Fibroblast of the conjunctiva (primary cell): ENCODE measurements around the gene CDK17.
"Not testable (repeated sequence)": the region's sequence is repeated elsewhere in the genome, so short reads cannot be mapped to it uniquely, and the experiment has no call there.

ENCODE experiments used
- DNase-seq: peaks from one replicate; pipeline ENCODE4 v3.0.0-alpha.2; 2010; ENCODE audit warnings: low read depth

CDK17 gene

DNA sequence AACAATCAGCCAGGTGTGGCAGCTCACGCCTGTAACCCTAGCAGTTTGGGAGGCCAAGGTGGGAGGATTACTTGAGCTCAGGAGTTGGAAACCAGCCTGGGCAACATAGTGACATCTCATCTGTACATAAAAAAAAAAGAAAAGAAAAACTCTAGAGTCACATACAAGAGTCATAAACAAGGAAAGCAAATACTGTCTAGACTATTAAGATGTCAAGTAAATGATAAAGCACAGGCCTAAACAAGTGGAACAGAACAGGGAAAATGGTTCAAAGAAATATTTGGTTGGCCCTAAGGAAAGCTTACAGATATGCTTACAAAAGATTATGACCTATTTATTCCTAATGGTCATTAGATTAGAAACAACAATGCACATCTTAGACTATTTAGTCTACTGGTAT, 12.3 kb downstream of the CDK17 start:
- no peak for DNase-seq

DNA sequence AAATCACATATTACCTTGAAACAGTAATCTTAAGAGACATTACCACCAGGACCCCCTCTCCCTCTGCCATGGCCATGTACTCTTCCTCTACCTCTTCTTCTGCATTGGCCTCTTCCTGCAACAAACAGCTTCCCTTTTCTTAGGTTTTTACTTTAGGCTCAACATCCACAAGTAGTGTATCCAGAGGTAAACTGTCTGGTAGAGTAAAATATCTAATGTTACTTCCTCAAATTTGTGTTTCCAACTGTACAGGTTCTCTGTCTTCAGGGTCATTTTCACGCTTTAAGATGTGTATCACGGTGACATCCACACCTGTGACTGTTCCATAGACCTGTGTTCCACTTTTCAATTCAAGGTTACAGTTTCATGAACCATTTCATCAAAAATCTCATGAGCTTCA, 13.4 kb downstream of the CDK17 start:
- no peak for DNase-seq

DNA sequence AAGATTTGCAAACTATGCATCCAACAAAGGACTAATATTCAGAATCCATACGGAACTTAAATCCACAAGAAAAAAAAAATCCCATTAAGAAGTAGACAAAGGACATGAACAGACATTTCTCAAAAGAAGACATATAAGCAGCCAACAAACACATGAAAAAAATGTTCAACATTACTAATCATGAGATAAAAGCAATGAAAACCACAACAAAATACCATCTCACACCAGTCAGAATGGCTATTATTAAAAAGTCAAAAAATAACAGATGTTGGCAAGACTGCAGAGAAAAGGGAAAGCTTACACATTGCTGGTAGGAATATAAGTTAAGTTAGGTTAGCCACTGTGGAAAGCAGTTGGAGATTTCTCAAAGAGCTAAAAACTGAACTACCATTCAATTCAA, 16.2 kb downstream of the CDK17 start:
- DNase-seq = no peak

- no peak for DNase-seq
Observed at GRCh38 chr12:96383371-96383770, 16.9 kb downstream of the CDK17 start.

DNA sequence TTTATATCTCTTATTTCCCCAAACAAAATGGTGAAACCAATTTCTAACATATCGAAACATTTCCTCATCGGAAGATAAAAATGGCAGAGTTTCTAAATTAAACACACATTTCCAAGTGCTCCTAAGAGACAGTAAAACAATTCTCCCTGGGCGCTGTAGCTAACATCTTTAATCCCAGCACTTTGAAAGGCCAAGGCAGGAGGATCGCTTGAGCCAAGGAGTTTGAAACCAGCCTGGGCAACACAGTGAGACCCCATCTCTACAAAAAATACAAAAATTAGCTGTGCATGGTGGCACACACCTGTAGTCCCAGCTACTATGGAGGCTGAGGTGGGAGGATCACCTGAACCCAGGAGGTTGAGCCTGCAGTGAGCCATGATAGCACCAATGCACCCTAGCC, 20.5 kb downstream of the CDK17 start:
- not testable (repeated sequence) for DNase-seq

- no peak for DNase-seq
Observed at GRCh38 chr12:96378319-96378718, 21.9 kb downstream of the CDK17 start.

- no peak for DNase-seq
Observed at GRCh38 chr12:96376865-96377264, 23.4 kb downstream of the CDK17 start.

DNA sequence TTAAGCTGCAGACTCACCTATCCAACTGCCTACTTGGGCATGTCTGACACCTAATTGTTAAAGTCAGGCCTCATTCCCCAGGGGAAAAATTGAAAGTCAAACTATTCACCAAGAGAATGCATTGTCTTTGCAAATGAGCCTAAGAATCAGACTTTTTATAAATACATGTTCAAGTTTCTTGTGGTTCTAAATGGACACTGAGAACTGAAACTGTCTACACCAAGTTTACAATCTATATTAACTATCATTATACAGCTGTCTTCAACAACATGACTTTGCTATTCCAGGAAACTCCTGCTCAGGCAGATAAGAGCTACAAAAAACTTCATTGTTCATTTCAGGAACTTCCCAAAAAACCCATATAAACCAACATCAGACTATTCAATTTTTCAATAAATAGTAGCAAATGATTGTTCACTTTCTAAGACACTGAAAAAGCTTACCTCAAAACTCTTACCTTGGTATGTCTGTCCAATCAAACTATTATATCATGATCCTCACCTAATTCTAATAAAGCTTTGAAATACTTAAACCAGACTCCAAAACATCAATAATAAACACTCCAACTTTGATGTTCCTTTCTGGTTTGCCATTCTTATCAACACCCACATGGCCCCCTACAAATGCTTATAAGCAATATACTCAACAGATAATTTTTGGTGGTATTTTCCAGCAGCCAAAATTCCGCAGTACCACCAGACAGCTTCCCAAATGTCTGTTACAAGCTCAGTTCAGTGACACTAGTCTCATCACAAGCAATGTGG, 24.2 kb downstream of the CDK17 start:
- no peak for DNase-seq

DNA sequence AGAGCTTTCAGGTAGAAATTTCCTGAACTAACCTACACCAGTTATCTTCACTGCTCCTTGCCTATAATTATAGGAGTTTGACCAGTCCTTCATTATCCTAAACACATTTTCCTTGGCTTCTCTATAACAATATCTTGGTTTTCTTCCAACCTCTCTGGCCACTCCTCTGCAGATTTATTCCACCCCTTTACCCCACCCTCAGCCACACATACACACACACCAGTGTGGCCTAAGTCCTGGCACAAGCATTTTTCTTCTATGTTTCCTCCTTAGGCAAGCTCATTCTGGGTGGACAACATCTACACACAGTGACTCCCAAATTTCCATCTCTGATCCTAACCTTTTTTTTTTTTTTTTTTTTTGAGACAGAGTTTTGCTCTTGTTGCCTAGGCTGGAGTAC, 25.1 kb downstream of the CDK17 start:
- no peak for DNase-seq

- no peak for DNase-seq
Observed at GRCh38 chr12:96371790-96372699, 28.2 kb downstream of the CDK17 start.

GRCh38 chr12:96371138-96371789, 29.0 kb downstream of the CDK17 start:
- DNase-seq = no peak

- DNase-seq = no peak
Observed at GRCh38 chr12:96368687-96369086, 31.6 kb downstream of the CDK17 start.

GRCh38 chr12:96368233-96368632, 32.0 kb downstream of the CDK17 start:
- no peak for DNase-seq

- no peak for DNase-seq
Observed at GRCh38 chr12:96366381-96366654, 33.9 kb downstream of the CDK17 start.

DNA sequence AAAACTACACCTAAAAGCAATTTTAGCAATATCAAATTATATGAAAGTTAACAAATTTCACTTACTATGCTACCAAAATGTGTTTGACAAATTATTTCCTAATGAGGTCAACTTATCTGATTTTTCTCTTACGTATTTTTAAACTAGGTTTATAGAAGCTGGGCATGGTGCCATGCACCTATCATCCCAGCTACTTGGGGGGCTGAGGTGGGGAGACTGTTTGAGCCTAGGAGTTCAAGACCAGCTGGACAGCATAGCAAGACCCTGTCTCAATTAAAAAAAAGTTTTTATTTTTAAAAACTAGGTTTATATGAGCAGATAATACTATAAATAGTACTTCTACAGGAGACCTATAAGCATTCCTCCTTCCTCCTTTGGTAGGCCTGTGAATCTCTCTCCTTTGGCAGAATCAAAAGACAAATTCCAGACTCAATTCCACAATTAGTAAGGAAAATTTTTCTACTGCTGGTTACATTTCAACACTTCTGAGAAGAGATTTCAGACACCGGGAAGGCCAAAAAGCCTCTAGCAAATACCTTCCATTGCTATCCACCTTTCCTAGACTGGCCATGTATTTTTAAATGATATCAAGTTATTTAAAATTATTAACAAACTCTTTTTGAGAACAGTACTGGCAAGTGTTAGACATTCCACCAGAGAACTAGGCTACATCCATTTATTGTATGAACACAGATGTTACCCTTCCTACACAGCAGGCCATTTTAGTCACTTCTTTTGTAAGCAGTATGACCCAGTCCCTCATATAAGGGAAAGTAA, 34.4 kb downstream of the CDK17 start:
- no peak for DNase-seq

GRCh38 chr12:96364092-96364700, 36.0 kb downstream of the CDK17 start:
- no peak for DNase-seq

GRCh38 chr12:96361074-96361473, 39.2 kb downstream of the CDK17 start:
- no peak for DNase-seq

- no peak for DNase-seq
Observed at GRCh38 chr12:96360550-96360949, 39.7 kb downstream of the CDK17 start.

GRCh38 chr12:96359328-96359727, 40.9 kb downstream of the CDK17 start:
- no peak for DNase-seq

GRCh38 chr12:96356831-96357230, 43.4 kb downstream of the CDK17 start:
- no peak for DNase-seq

DNA sequence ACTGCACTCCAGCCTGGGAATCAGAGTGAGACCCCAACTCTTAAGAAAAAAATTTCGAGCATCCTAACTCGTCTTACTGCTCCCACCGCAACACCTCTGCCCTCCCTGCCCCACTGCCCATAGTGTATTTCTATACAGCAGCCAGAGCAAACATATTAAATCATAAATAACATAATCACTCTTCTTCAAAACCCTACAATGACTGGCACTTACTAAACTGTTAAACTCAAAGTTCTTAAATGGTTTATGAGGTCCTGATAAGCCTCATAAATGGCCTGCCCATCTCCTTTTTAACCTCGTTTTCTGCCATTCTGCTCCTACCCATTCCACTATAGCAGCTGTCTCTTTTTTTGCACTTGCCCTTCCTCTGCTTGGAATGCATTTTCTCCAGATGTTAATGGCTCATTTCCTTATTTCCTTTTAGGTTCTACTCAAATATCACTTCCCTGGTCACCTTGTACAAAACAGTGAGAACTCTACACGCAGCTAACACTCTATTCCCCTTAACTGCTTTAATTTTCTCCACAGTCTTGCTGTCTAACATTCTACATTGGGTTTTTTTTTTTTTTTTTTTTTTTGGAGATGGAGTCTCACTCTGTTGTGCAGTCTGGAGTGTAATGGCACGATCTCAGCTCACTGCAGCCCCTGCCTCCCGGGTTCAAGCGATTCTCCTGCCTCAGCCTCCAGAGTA, 45.2 kb downstream of the CDK17 start:
- no peak for DNase-seq
